Measurements from ENCODE around the gene CREG2.

DNA sequence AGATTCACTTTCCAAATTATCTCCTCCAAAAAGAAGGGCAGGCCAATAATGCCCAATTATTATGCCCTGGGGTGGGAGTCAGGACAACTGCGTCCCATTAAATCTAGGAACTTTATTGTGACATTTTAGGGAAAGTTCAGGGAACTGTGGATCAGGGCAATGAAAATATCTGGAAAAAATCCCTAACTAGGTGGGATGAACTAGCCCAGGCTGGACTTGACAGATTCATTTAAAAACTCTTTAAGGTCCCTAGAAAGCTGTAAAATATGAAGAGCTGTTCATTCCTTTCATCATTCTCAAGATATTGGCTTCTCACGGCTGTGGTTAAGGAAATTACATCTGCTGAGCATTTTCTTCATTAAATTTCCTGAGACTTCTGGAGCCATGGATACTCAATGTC is 8.2 kb downstream of the CREG2 start:
- TF ChIP-seq POLR2A (IDR thresholded peaks at IDR 0.05) (no peak), POLR2AphosphoS5 (IDR thresholded peaks at IDR 0.05) (no peak)
- TF ChIP-seq, protein P1, sequence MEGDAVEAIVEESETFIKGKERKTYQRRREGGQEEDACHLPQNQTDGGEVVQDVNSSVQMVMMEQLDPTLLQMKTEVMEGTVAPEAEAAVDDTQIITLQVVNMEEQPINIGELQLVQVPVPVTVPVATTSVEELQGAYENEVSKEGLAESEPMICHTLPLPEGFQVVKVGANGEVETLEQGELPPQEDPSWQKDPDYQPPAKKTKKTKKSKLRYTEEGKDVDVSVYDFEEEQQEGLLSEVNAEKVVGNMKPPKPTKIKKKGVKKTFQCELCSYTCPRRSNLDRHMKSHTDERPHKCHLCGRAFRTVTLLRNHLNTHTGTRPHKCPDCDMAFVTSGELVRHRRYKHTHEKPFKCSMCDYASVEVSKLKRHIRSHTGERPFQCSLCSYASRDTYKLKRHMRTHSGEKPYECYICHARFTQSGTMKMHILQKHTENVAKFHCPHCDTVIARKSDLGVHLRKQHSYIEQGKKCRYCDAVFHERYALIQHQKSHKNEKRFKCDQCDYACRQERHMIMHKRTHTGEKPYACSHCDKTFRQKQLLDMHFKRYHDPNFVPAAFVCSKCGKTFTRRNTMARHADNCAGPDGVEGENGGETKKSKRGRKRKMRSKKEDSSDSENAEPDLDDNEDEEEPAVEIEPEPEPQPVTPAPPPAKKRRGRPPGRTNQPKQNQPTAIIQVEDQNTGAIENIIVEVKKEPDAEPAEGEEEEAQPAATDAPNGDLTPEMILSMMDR (IDR thresholded peaks at IDR 0.05) = no peak
